Astrocyte (in vitro differentiated cells and primary cell): Measurements from ENCODE around the gene SAMHD1. TPM values are rescaled to one million over a fixed set of nuclear protein-coding genes. Genes with fewer than 3 reads are reported as not detected.
"Not testable (repeated sequence)": the region's sequence is repeated elsewhere in the genome, so short reads cannot be mapped to it uniquely, and the experiment has no call there.

Experiments used
- DNase-seq: peaks from one replicate; pipeline ENCODE4 v3.0.0-alpha.2; 2010; ENCODE audit warnings: low read depth
- FAIRE-seq: peaks from 2 replicates; lab custom pipeline; 2011; peaks lifted over from hg19 to GRCh38; lab: Jason Lieb, UNC
- H2AFZ ChIP-seq: 2 replicates; pipeline ENCODE4 v1.6.0; 2012; ENCODE audit warnings: low read depth, low read length, inconsistent platforms
- H3K27ac ChIP-seq: 2 replicates; pipeline ENCODE4 v1.5.1; 2011; ENCODE audit warnings: low read depth, low read length, inconsistent platforms
- H3K27me3 ChIP-seq: 2 replicates; pipeline ENCODE4 v1.6.0; 2011; ENCODE audit warnings: low read length, inconsistent platforms; ENCODE audit not compliant: insufficient read depth
- H3K36me3 ChIP-seq: 2 replicates; pipeline ENCODE4 v1.5.1; 2011; ENCODE audit warnings: low read length, inconsistent platforms; ENCODE audit not compliant: insufficient read depth
- H3K4me1 ChIP-seq: 2 replicates; pipeline ENCODE4 v1.5.1; 2011; ENCODE audit warnings: low read length, inconsistent platforms; ENCODE audit not compliant: insufficient read depth
- H3K4me2 ChIP-seq: 2 replicates; pipeline ENCODE4 v1.6.0; 2012; ENCODE audit warnings: low read length, inconsistent platforms
- H3K4me3 ChIP-seq: 2 replicates; pipeline ENCODE4 v1.5.1; 2011; ENCODE audit warnings: low read depth, mild to moderate bottlenecking, low read length, inconsistent platforms; ENCODE audit not compliant: insufficient read depth
- H3K79me2 ChIP-seq: 2 replicates; pipeline ENCODE4 v1.6.0; 2012; ENCODE audit warnings: mild to moderate bottlenecking, low read length, inconsistent platforms; ENCODE audit not compliant: insufficient read depth
- H3K9ac ChIP-seq: 2 replicates; pipeline ENCODE4 v1.6.0; 2012; ENCODE audit warnings: mild to moderate bottlenecking, low read length, inconsistent platforms
- H3K9me3 ChIP-seq: 2 replicates; pipeline ENCODE4 v1.5.1; 2012; ENCODE audit warnings: low read depth, mild to moderate bottlenecking, low read length, inconsistent platforms; ENCODE audit not compliant: insufficient read depth
- H4K20me1 ChIP-seq: 2 replicates; pipeline ENCODE4 v1.6.0; 2012; ENCODE audit warnings: low read length, inconsistent platforms; ENCODE audit not compliant: insufficient read depth
- H3K27ac Mint-ChIP-seq: one replicate; pipeline ENCODE4 v1.8.0; 2021; ENCODE audit warnings: mild to moderate bottlenecking, mixed read lengths; ENCODE audit not compliant: unreplicated experiment
- H3K27me3 Mint-ChIP-seq: one replicate; pipeline ENCODE4 v1.8.0; 2021; ENCODE audit warnings: low read depth, mixed read lengths; ENCODE audit not compliant: unreplicated experiment
- H3K36me3 Mint-ChIP-seq: one replicate; pipeline ENCODE4 v1.8.0; 2021; ENCODE audit warnings: low read depth, mixed read lengths; ENCODE audit not compliant: unreplicated experiment
- H3K4me1 Mint-ChIP-seq: one replicate; pipeline ENCODE4 v1.8.0; 2021; ENCODE audit warnings: low read depth, mixed read lengths; ENCODE audit not compliant: unreplicated experiment
- H3K4me3 Mint-ChIP-seq: one replicate; pipeline ENCODE4 v1.8.0; 2021; ENCODE audit warnings: mild to moderate bottlenecking, moderate library complexity, mixed read lengths; ENCODE audit not compliant: unreplicated experiment
- H3K9me3 Mint-ChIP-seq: one replicate; pipeline ENCODE4 v1.8.0; 2021; ENCODE audit warnings: mild to moderate bottlenecking, mixed read lengths; ENCODE audit not compliant: unreplicated experiment
- CTCF ChIP-seq: IDR thresholded peaks from 2 replicates; pipeline ENCODE4 v1.5.1; 2011; ENCODE audit warnings: low read depth, mild to moderate bottlenecking, inconsistent platforms, low read length, moderate library complexity; ENCODE audit not compliant: insufficient read depth
- EZH2 ChIP-seq: IDR thresholded peaks from 2 replicates; pipeline ENCODE4 v1.6.1; 2012; ENCODE audit warnings: mild to moderate bottlenecking, low read length, inconsistent platforms; ENCODE audit not compliant: insufficient read depth
- total RNA-seq: library from RNA; stranded (reverse); gene quantifications from 2 replicates; pipeline ENCODE4 v1.2.1, GENCODE V29; 2021

SAMHD1 gene
- total RNA-seq, 1 donor from 2014 or later, result 99.7 TPM

GRCh38 chr20:36917240-36917639 lies 34.3 kb downstream of the SAMHD1 start:
- Histone ChIP-seq H2AFZ (no peak overlapping the region), H3K36me3 (no peaks in the 10 kb centered on the region), H3K79me2 (no peaks in the 10 kb centered on the region), H3K4me2 (no peak overlapping the region), H3K27ac (no peak overlapping the region), H4K20me1 (no peaks in the 10 kb centered on the region), H3K4me3 (no peak overlapping the region), H3K9ac (no peak overlapping the region), H3K27me3 (no peaks in the 10 kb centered on the region), H3K9me3 (no peaks in the 10 kb centered on the region), H3K4me1 (no peaks in the 10 kb centered on the region)
- Mint-ChIP-seq H3K27me3 (no peaks in the 10 kb centered on the region), H3K4me1 (no peaks in the 10 kb centered on the region), H3K27ac (no peak overlapping the region), H3K36me3 (peaks cover 6% of the 10 kb centered on the region), H3K9me3 (no peaks in the 10 kb centered on the region), H3K4me3 (no peak overlapping the region)
- DNase-seq (no peak), FAIRE-seq (no peak)
- no peak for TF ChIP-seq EZH2
- no peak for TF ChIP-seq CTCF

GRCh38 chr20:36916199-36916598 lies 35.3 kb downstream of the SAMHD1 start:
- Histone ChIP-seq H3K9me3 (no peaks in the 10 kb centered on the region), H3K36me3 (no peaks in the 10 kb centered on the region), H3K4me2 (no peak overlapping the region), H3K9ac (no peak overlapping the region), H3K4me1 (no peaks in the 10 kb centered on the region), H4K20me1 (no peaks in the 10 kb centered on the region), H3K79me2 (no peaks in the 10 kb centered on the region), H2AFZ (no peak overlapping the region), H3K27me3 (no peaks in the 10 kb centered on the region), H3K4me3 (no peak overlapping the region), H3K27ac (no peak overlapping the region)
- DNase-seq (no peak), FAIRE-seq (no peak)
- no peak for TF ChIP-seq EZH2
- TF ChIP-seq CTCF, result no peak
- Mint-ChIP-seq H3K9me3 (no peaks in the 10 kb centered on the region), H3K4me1 (no peaks in the 10 kb centered on the region), H3K27me3 (no peaks in the 10 kb centered on the region), H3K36me3 (peaks cover 6% of the 10 kb centered on the region), H3K4me3 (no peak overlapping the region), H3K27ac (no peak overlapping the region)

- Mint-ChIP-seq H3K4me3 (no peak overlapping the region), H3K4me1 (no peaks in the 10 kb centered on the region), H3K27me3 (no peaks in the 10 kb centered on the region), H3K9me3 (no peaks in the 10 kb centered on the region), H3K27ac (no peak overlapping the region), H3K36me3 (peaks cover 9% of the 10 kb centered on the region)
- H3K36me3 ChIP-seq, result no peaks in the 10 kb centered on the region
- no peak overlapping the region for H3K9ac ChIP-seq
- H3K9me3 ChIP-seq, result no peaks in the 10 kb centered on the region
- no peaks in the 10 kb centered on the region for H3K79me2 ChIP-seq
- no peak for DNase-seq
- H3K27ac ChIP-seq, result no peak overlapping the region
- TF ChIP-seq EZH2, result no peak
- TF ChIP-seq CTCF, result no peak
- no peaks in the 10 kb centered on the region for H3K27me3 ChIP-seq
- no peak overlapping the region for H3K4me2 ChIP-seq
- FAIRE-seq, result no peak
- H3K4me1 ChIP-seq, result no peaks in the 10 kb centered on the region
- H3K4me3 ChIP-seq, result no peak overlapping the region
- no peak overlapping the region for H2AFZ ChIP-seq
- no peaks in the 10 kb centered on the region for H4K20me1 ChIP-seq
These were observed 42.9 kb downstream of the SAMHD1 start for GRCh38 chr20:36908603-36909002.

- H3K36me3 ChIP-seq, H2AFZ ChIP-seq, H3K4me1 ChIP-seq, H3K9me3 ChIP-seq, H3K27me3 ChIP-seq, H3K4me2 ChIP-seq, H3K79me2 ChIP-seq, H3K27ac Mint-ChIP-seq, FAIRE-seq, H3K27me3 Mint-ChIP-seq, H3K27ac ChIP-seq, H4K20me1 ChIP-seq, H3K4me1 Mint-ChIP-seq, H3K9me3 Mint-ChIP-seq, H3K4me3 ChIP-seq, H3K4me3 Mint-ChIP-seq, DNase-seq, H3K9ac ChIP-seq: not testable (repeated sequence)
- peaks cover 15% of the 10 kb centered on the region for H3K36me3 Mint-ChIP-seq
These were observed 45.4 kb downstream of the SAMHD1 start for GRCh38 chr20:36906086-36906485.
